Measurements from ENCODE around the gene NECTIN4. TPM values are rescaled to one million over a fixed set of nuclear protein-coding genes. Genes with fewer than 3 reads are reported as not detected.

Gene NECTIN4
- total and polyA plus RNA-seq, 2 of the 13 experiments (the other 11 are each of a cell fraction or from before 2014, with no cell fraction given): 5.9 to 12.4 TPM

GRCh38 chr1:161132410-161133219 lies 43.3 kb upstream of the NECTIN4 start, which contains the start of gene DEDD (continued):
- TF ChIP-seq STAT6 (CRISPR knock-in tag; IDR thresholded peaks at IDR 0.05; ENCODE audit: borderline replicate concordance) (no peak), ZNF343 (CRISPR knock-in tag; IDR thresholded peaks at IDR 0.05) (no peak), CHD2 (IDR thresholded peaks at IDR 0.05; ENCODE audit: low read depth, low read length) (no peak), HDAC2 (CRISPR knock-in tag; IDR thresholded peaks at IDR 0.05) (peak; percentile 47; the same call in 1 of the 2 replicates), ELK4 (CRISPR knock-in tag; IDR thresholded peaks at IDR 0.05; ENCODE audit: borderline replicate concordance) (no peak), NCOA1 (CRISPR knock-in tag; IDR thresholded peaks at IDR 0.05) (no peak), ZNF674 (CRISPR knock-in tag; IDR thresholded peaks at IDR 0.05; ENCODE audit: low read depth) (no peak), AHDC1 (CRISPR knock-in tag; IDR thresholded peaks at IDR 0.05; ENCODE audit: borderline replicate concordance) (no peak), AKNA (CRISPR knock-in tag; IDR thresholded peaks at IDR 0.05; ENCODE audit: borderline replicate concordance) (no peak), ARID3A (IDR thresholded peaks at IDR 0.05; ENCODE audit: low read depth, low read length) (peak; percentile 39; the same call in 1 of the 2 replicates), ZNF614 (CRISPR knock-in tag; IDR thresholded peaks at IDR 0.05; ENCODE audit: borderline replicate concordance) (no peak)

All from HepG2 (cell line).